MCF 10A (cell line): Measurements from ENCODE around the gene CLDN18. TPM values are rescaled to one million over a fixed set of nuclear protein-coding genes. Genes with fewer than 3 reads are reported as not detected.

ENCODE experiments used
- BruUV-seq: library from RNA; stranded (reverse); fragments of 400-500 nt; replicated peaks from 2 replicates; lab custom pipeline; 2021; lab: Mats Ljungman, UMichigan
- CTCF ChIA-PET: fragments of 300-600 bp; sonication (Branson Sonifier 250); formaldehyde crosslinking; extraction: SDS; loops from one replicate; lab custom pipeline; 2021; ENCODE audit warnings: antibody characterized with exemption, inconsistent platforms; lab: Yijun Ruan, JAX
- POLR2A ChIA-PET: fragments of 300-600, 350-650 bp; sonication (Branson Sonifier 250); formaldehyde crosslinking; extraction: SDS; loops from one replicate; lab custom pipeline; 2020; ENCODE audit warnings: antibody characterized with exemption, inconsistent platforms; lab: Yijun Ruan, JAX
- DNase-seq: peaks from one replicate; pipeline ENCODE4 v3.0.0-alpha.2; 2018; ENCODE audit not compliant: unreplicated experiment
- H3K27ac Mint-ChIP-seq: one replicate; pipeline ENCODE4 v1.8.0; 2022; ENCODE audit warnings: mild to moderate bottlenecking, low read depth, mixed read lengths; ENCODE audit not compliant: unreplicated experiment
- H3K27me3 Mint-ChIP-seq: one replicate; pipeline ENCODE4 v1.8.0; 2022; ENCODE audit warnings: mixed read lengths; ENCODE audit not compliant: insufficient read depth, unreplicated experiment
- H3K36me3 Mint-ChIP-seq: one replicate; pipeline ENCODE4 v1.8.0; 2022; ENCODE audit warnings: mild to moderate bottlenecking, moderate library complexity, mixed read lengths; ENCODE audit not compliant: insufficient read depth, unreplicated experiment
- H3K4me1 Mint-ChIP-seq: one replicate; pipeline ENCODE4 v1.8.0; 2022; ENCODE audit warnings: mixed read lengths; ENCODE audit not compliant: insufficient read depth, unreplicated experiment
- H3K4me3 Mint-ChIP-seq: one replicate; pipeline ENCODE4 v1.8.0; 2022; ENCODE audit warnings: mild to moderate bottlenecking, moderate library complexity, mixed read lengths; ENCODE audit not compliant: unreplicated experiment
- H3K9me3 Mint-ChIP-seq: one replicate; pipeline ENCODE4 v1.8.0; 2022; ENCODE audit warnings: mixed read lengths; ENCODE audit not compliant: unreplicated experiment
- intact Hi-C: fragments of 100-400 bp; cut with micrococcal nuclease; formaldehyde crosslinking; loops from 2 replicates; pipeline ENCODE4 v1.14.1; 2022
- total RNA-seq: library from RNA; stranded (reverse); gene quantifications from 2 replicates; pipeline ENCODE4 v1.2.3, GENCODE V29; 2022
- TF ChIP-seq, protein P1 (sequence below): fragments of 200-600 bp; IDR thresholded peaks from one replicate; pipeline ENCODE4 v1.8.0; 2022; ENCODE audit warnings: antibody characterized with exemption, mild to moderate bottlenecking; ENCODE audit not compliant: unreplicated experiment

Gene CLDN18
- total RNA-seq, 1 experiment from 2014 or later = not detected

DNA sequence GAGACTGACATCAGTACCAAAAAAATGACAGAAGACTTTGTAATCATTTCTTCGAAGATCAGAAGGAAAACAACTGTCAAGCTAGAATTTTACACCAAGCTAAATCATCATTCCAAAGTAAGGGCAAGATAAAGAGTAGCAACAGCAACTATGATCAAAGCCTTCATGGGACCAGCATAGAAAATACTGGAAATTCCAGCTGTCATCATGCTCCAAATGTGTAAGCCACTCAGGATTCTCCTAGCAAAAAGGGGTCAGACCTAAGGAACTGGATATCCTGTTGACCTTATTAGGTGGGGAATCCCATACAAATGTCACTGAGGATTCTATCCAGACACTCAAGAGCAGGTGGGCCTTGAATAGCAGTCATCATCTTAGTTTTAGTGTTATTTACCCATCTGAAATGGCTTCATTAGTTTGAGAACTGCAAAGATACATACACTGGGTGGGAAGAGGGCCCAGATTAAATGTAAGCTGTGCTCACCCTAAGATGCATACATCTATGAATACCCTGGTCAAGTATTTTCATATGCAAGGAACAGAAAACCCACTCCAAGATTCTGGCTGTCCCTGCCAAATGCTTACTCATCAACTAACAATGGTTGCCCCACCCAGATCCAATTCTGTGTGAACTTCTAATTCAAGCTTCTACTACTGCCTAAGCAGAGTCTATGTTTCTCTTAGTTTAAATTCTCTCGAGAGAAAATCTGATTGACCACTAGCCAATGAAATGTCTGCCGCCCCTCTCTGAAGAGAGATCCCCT is 33.5 kb downstream of the CLDN18 start:
- H3K27ac Mint-ChIP-seq = peak overlapping the region; percentile 17
- intact Hi-C loops = no loop called here
- H3K9me3 Mint-ChIP-seq = no peaks in the 10 kb centered on the region
- no peaks in the 10 kb centered on the region for H3K27me3 Mint-ChIP-seq
- ChIA-PET POLR2A (no interaction called here), CTCF (interaction anchor here (0.6 to 4.0 kb wide), 11 partner anchors 9 to 937 kb away, joined by 3 to 31 read pairs (median 3); no protein-coding TSS in a partner anchor)
- BruUV-seq = no TSS peak
- no peaks in the 10 kb centered on the region for H3K36me3 Mint-ChIP-seq
- H3K4me3 Mint-ChIP-seq = peak overlapping the region; percentile 10
- peaks cover 22% of the 10 kb centered on the region for H3K4me1 Mint-ChIP-seq
- DNase-seq = peak; percentile 83
- TF ChIP-seq, protein P1, sequence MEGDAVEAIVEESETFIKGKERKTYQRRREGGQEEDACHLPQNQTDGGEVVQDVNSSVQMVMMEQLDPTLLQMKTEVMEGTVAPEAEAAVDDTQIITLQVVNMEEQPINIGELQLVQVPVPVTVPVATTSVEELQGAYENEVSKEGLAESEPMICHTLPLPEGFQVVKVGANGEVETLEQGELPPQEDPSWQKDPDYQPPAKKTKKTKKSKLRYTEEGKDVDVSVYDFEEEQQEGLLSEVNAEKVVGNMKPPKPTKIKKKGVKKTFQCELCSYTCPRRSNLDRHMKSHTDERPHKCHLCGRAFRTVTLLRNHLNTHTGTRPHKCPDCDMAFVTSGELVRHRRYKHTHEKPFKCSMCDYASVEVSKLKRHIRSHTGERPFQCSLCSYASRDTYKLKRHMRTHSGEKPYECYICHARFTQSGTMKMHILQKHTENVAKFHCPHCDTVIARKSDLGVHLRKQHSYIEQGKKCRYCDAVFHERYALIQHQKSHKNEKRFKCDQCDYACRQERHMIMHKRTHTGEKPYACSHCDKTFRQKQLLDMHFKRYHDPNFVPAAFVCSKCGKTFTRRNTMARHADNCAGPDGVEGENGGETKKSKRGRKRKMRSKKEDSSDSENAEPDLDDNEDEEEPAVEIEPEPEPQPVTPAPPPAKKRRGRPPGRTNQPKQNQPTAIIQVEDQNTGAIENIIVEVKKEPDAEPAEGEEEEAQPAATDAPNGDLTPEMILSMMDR = no peak

DNA sequence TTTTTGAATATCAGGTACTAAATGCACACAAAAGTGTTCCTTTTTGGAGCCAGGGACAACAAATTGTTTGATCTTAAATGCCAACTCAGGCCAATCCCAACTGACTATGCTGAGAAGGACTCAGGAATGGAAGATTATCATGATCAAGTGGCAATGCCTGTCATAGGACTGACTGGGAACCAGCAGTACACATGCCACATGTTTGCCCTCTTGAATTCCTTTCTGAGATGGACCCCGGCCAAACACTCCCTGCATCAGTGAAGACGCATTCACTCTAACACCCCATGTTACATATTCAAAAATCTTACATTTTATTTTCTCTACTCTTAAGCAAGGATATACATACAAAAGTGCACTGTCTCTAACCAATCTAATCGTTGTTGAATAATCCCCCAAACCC is 36.1 kb downstream of the CLDN18 start:
- no peak overlapping the region for H3K4me3 Mint-ChIP-seq
- CTCF ChIA-PET = interaction anchor here (2.5 kb wide), 1 partner anchor 75 kb away, joined by 7 read pairs; no protein-coding TSS in a partner anchor
- H3K27me3 Mint-ChIP-seq = no peaks in the 10 kb centered on the region
- TF ChIP-seq, protein P1 = no peak
- no peak overlapping the region for H3K27ac Mint-ChIP-seq
- DNase-seq = no peak
- H3K4me1 Mint-ChIP-seq = peaks cover 22% of the 10 kb centered on the region
- H3K9me3 Mint-ChIP-seq = no peaks in the 10 kb centered on the region
- intact Hi-C loops = no loop called here
- POLR2A ChIA-PET = no interaction called here
- BruUV-seq = no TSS peak
- H3K36me3 Mint-ChIP-seq = no peaks in the 10 kb centered on the region

- Mint-ChIP-seq H3K9me3 (no peaks in the 10 kb centered on the region), H3K27me3 (no peaks in the 10 kb centered on the region), H3K36me3 (no peaks in the 10 kb centered on the region), H3K4me3 (no peak overlapping the region), H3K27ac (no peak overlapping the region), H3K4me1 (peaks cover 22% of the 10 kb centered on the region)
- intact Hi-C loops = no loop called here
- ChIA-PET POLR2A (interaction anchor here (0.6 kb wide), 1 partner anchor 900 kb away, joined by 3 read pairs; the partner anchor contains the start of gene FOXL2), CTCF (interaction anchor here (0.5 to 2.5 kb wide), 8 partner anchors 8 to 1195 kb away, joined by 3 to 7 read pairs (median 4); no protein-coding TSS in a partner anchor)
- TF ChIP-seq, protein P1 = no peak
- DNase-seq = peak; percentile 10
- BruUV-seq = no TSS peak
Measured at GRCh38 chr3:138046955-138047354, 37.0 kb downstream of the CLDN18 start.

DNA sequence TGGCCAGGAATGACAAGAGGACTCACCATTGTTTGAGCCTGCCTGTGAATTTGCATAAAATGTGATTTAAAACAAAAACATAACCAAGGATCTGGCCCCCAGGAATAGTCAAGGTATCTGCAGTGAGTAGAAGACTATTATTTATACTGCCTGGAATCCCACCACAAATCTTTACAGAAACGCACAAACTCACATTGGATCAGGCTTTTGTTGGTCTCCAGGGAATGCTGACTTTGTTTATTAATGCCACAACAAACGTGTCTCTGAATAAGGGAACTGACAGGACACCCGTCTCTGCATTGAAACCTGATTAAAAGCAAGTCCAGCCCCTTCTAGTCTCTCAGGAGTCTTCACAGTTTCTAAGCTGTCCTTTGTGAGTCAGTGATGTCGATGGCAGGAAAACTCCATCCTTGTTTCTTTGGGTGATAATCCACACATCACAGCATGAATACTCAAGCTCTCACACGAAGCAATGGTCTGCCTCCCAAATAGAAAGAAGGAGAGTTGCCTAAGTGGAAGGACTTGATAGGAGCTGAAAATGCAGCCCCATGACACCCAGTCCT is 37.7 kb downstream of the CLDN18 start:
- no peak overlapping the region for H3K27ac Mint-ChIP-seq
- TF ChIP-seq, protein P1 = no peak
- intact Hi-C loops = no loop called here
- no peak for DNase-seq
- no peaks in the 10 kb centered on the region for H3K27me3 Mint-ChIP-seq
- no peak overlapping the region for H3K4me3 Mint-ChIP-seq
- H3K4me1 Mint-ChIP-seq = peaks cover 20% of the 10 kb centered on the region
- CTCF ChIA-PET = interaction anchor here (0.6 to 2.1 kb wide), 7 partner anchors 9 to 868 kb away, joined by 3 to 5 read pairs (median 3); no protein-coding TSS in a partner anchor
- POLR2A ChIA-PET = no interaction called here
- no peaks in the 10 kb centered on the region for H3K36me3 Mint-ChIP-seq
- no peaks in the 10 kb centered on the region for H3K9me3 Mint-ChIP-seq
- no TSS peak for BruUV-seq
